ENCODE measurements around the gene RAB24.

DNA sequence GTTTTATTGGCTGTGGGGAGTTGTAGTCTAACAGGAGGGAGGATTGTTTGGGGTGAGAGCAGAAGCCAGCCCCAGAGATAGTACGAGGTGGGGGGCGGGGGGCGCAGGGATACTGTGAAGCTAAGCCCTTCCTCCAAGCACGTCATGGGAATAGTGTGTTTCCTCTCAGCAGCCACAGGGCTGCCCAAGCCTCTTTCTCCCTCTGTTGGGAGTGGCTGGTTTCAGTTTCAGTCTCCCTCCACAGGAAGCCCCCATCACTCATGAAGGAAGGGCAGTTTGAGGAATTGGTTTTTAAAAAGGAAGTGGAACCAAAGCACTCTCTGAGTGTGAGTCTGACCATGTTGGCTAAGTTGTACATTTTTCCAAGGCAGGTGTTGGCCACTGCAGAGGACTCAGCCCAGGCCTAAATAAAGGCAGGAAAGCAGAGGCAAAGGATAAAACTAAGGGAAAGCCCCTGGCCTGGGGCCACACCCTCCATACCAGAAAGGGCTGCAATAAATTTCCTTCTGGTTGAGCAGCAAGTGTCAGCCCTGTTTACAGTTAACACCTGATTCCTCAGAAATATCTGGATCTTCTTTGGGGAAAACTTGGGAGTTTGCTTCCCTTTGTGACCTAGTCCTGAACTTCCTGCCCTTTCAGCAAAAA, 3.2 kb downstream of the RAB24 start:
- TF ChIP-seq, protein P1, sequence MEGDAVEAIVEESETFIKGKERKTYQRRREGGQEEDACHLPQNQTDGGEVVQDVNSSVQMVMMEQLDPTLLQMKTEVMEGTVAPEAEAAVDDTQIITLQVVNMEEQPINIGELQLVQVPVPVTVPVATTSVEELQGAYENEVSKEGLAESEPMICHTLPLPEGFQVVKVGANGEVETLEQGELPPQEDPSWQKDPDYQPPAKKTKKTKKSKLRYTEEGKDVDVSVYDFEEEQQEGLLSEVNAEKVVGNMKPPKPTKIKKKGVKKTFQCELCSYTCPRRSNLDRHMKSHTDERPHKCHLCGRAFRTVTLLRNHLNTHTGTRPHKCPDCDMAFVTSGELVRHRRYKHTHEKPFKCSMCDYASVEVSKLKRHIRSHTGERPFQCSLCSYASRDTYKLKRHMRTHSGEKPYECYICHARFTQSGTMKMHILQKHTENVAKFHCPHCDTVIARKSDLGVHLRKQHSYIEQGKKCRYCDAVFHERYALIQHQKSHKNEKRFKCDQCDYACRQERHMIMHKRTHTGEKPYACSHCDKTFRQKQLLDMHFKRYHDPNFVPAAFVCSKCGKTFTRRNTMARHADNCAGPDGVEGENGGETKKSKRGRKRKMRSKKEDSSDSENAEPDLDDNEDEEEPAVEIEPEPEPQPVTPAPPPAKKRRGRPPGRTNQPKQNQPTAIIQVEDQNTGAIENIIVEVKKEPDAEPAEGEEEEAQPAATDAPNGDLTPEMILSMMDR (IDR thresholded peaks at IDR 0.05): no peak
- TF ChIP-seq POLR2AphosphoS5 (IDR thresholded peaks at IDR 0.05; ENCODE audit: low read depth, low read length) (no peak), SIN3A (IDR thresholded peaks at IDR 0.05; ENCODE audit: borderline replicate concordance, insufficient read depth, low read depth, low read length) (no peak)
- TF ChIP-seq, protein P2, sequence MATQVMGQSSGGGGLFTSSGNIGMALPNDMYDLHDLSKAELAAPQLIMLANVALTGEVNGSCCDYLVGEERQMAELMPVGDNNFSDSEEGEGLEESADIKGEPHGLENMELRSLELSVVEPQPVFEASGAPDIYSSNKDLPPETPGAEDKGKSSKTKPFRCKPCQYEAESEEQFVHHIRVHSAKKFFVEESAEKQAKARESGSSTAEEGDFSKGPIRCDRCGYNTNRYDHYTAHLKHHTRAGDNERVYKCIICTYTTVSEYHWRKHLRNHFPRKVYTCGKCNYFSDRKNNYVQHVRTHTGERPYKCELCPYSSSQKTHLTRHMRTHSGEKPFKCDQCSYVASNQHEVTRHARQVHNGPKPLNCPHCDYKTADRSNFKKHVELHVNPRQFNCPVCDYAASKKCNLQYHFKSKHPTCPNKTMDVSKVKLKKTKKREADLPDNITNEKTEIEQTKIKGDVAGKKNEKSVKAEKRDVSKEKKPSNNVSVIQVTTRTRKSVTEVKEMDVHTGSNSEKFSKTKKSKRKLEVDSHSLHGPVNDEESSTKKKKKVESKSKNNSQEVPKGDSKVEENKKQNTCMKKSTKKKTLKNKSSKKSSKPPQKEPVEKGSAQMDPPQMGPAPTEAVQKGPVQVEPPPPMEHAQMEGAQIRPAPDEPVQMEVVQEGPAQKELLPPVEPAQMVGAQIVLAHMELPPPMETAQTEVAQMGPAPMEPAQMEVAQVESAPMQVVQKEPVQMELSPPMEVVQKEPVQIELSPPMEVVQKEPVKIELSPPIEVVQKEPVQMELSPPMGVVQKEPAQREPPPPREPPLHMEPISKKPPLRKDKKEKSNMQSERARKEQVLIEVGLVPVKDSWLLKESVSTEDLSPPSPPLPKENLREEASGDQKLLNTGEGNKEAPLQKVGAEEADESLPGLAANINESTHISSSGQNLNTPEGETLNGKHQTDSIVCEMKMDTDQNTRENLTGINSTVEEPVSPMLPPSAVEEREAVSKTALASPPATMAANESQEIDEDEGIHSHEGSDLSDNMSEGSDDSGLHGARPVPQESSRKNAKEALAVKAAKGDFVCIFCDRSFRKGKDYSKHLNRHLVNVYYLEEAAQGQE (IDR thresholded peaks at IDR 0.05; ENCODE audit: insufficient read depth in 1 of 2, low read depth in 2 of 2, low read length in 1 of 2): no peak

Measured in Panc1 (cell line).